ENCODE data around the gene CARD6. TPM values are rescaled to one million over a fixed set of nuclear protein-coding genes. Genes with fewer than 3 reads are reported as not detected.

Gene CARD6
- total and polyA plus RNA-seq, 2 of the 13 experiments (the other 11 are each of a cell fraction or from before 2014, with no cell fraction given) = 0.33 to 1.4 TPM

GRCh38 chr5:40798012-40798800, 43.0 kb upstream of the CARD6 start, which contains the start of gene PRKAA1 (continued):
- TF ChIP-seq ZNF687 (CRISPR knock-in tag; IDR thresholded peaks at IDR 0.05) (peak; percentile 87), TBP (CRISPR knock-in tag; IDR thresholded peaks at IDR 0.05) (no peak), ATF3 (CRISPR knock-in tag; IDR thresholded peaks at IDR 0.05) (no peak), IRF9 (CRISPR knock-in tag; IDR thresholded peaks at IDR 0.05; ENCODE audit: borderline replicate concordance) (0 out of 2 replicates have a peak, but pooled peaks have one; percentile 9), ZNF180 (CRISPR knock-in tag; IDR thresholded peaks at IDR 0.05; ENCODE audit: borderline replicate concordance, low read depth) (no peak), E2F1 (CRISPR knock-in tag; IDR thresholded peaks at IDR 0.05) (peak; percentile 51; the same call in 1 of the 2 replicates), ZNF891 (CRISPR knock-in tag; IDR thresholded peaks at IDR 0.05) (no peak), TCF7 (IDR thresholded peaks at IDR 0.05; ENCODE audit: low read depth) (no peak), THAP7 (CRISPR knock-in tag; IDR thresholded peaks at IDR 0.05) (no peak), YY1 (IDR thresholded peaks at IDR 0.05; ENCODE audit: insufficient read depth, insufficient replicate concordance, low read depth, low read length) (peak; percentile 90), WIZ (CRISPR knock-in tag; IDR thresholded peaks at IDR 0.05) (no peak), ZNF784 (CRISPR knock-in tag; IDR thresholded peaks at IDR 0.05; ENCODE audit: borderline replicate concordance) (no peak), REL (CRISPR knock-in tag; conservative IDR thresholded peaks at IDR 0.05) (no peak), SNAPC2 (CRISPR knock-in tag; IDR thresholded peaks at IDR 0.05) (0 out of 2 replicates have a peak, but pooled peaks have one; percentile 35), THAP11 (CRISPR knock-in tag; IDR thresholded peaks at IDR 0.05) (peak; percentile 80), MAFG (CRISPR knock-in tag; IDR thresholded peaks at IDR 0.05) (no peak), ZNF121 (CRISPR knock-in tag; IDR thresholded peaks at IDR 0.05) (no peak), SRSF4 (IDR thresholded peaks at IDR 0.05; ENCODE audit: low read depth, low read length, poor library complexity, severe bottlenecking) (no peak), PAWR (CRISPR knock-in tag; IDR thresholded peaks at IDR 0.05; ENCODE audit: borderline replicate concordance) (no peak)
